NT2/D1 (cell line): Measurements from ENCODE around the gene LYG1.
"Not testable (repeated sequence)": the region's sequence is repeated elsewhere in the genome, so short reads cannot be mapped to it uniquely, and the experiment has no call there.

Experiments
- DNase-seq: peaks from one replicate; pipeline ENCODE4 v3.0.0-alpha.2; 2011; ENCODE audit warnings: low read depth, low spot score
- H3K27me3 ChIP-seq: 2 replicates; pipeline ENCODE4 v1.6.0; 2011; ENCODE audit warnings: mild to moderate bottlenecking; ENCODE audit not compliant: insufficient read length, insufficient read depth
- H3K36me3 ChIP-seq: 2 replicates; pipeline ENCODE4 v1.6.1; 2011; ENCODE audit warnings: mild to moderate bottlenecking, low read length, mixed read lengths; ENCODE audit not compliant: insufficient read depth, insufficient read length
- H3K4me1 ChIP-seq: 2 replicates; pipeline ENCODE4 v1.5.1; 2011; ENCODE audit not compliant: insufficient read depth, insufficient read length
- H3K4me3 ChIP-seq: 2 replicates; pipeline ENCODE4 v1.5.1; 2011; ENCODE audit warnings: low read depth; ENCODE audit not compliant: insufficient read length
- H3K9ac ChIP-seq: 2 replicates; pipeline ENCODE4 v1.6.0; 2011; ENCODE audit warnings: low read depth; ENCODE audit not compliant: insufficient read length
- H3K9me3 ChIP-seq: 2 replicates; pipeline ENCODE4 v1.5.1; 2011; ENCODE audit warnings: mild to moderate bottlenecking, low read length; ENCODE audit not compliant: insufficient read depth
- SUZ12 ChIP-seq: IDR thresholded peaks from 2 replicates; pipeline ENCODE4 v1.6.1; 2011; ENCODE audit not compliant: insufficient read length, insufficient read depth; ENCODE audit errors: extremely low read depth
- YY1 ChIP-seq: IDR thresholded peaks from 2 replicates; pipeline ENCODE4 v1.6.1; 2011; ENCODE audit not compliant: insufficient read length, insufficient read depth
- ZNF274 ChIP-seq: IDR thresholded peaks from 2 replicates; pipeline ENCODE4 v1.6.1; 2011; ENCODE audit warnings: mild to moderate bottlenecking, low read depth, low read length

Gene LYG1

GRCh38 chr2:99297994-99298393 lies 3.0 kb downstream of the LYG1 start:
- no peak for DNase-seq
- Histone ChIP-seq H3K27me3 (no peaks in the 10 kb centered on the region), H3K4me3 (no peak overlapping the region), H3K9ac (no peak overlapping the region), H3K9me3 (peaks cover 4% of the 10 kb centered on the region; the same call in 1 of the 2 replicates), H3K4me1 (no peaks in the 10 kb centered on the region), H3K36me3 (peaks cover 9% of the 10 kb centered on the region)
- TF ChIP-seq ZNF274 (no peak), YY1 (no peak), SUZ12 (no peak)

GRCh38 chr2:99285526-99285925 lies 15.5 kb downstream of the LYG1 start:
- no peak for DNase-seq
- H3K36me3 ChIP-seq, result peaks cover 7% of the 10 kb centered on the region
- H3K9me3 ChIP-seq, result no peaks in the 10 kb centered on the region
- no peak overlapping the region for H3K9ac ChIP-seq
- no peaks in the 10 kb centered on the region for H3K4me1 ChIP-seq
- TF ChIP-seq SUZ12, result no peak
- TF ChIP-seq YY1, result no peak
- TF ChIP-seq ZNF274, result no peak
- no peaks in the 10 kb centered on the region for H3K27me3 ChIP-seq
- no peak overlapping the region for H3K4me3 ChIP-seq

GRCh38 chr2:99279969-99280695 lies 20.9 kb downstream of the LYG1 start:
- H3K9ac ChIP-seq, result no peak overlapping the region
- no peaks in the 10 kb centered on the region for H3K4me1 ChIP-seq
- DNase-seq, result no peak
- no peak overlapping the region for H3K4me3 ChIP-seq
- H3K27me3 ChIP-seq, result no peaks in the 10 kb centered on the region
- TF ChIP-seq YY1 (no peak), ZNF274 (no peak), SUZ12 (no peak)
- peaks cover 5% of the 10 kb centered on the region for H3K36me3 ChIP-seq
- H3K9me3 ChIP-seq, result no peaks in the 10 kb centered on the region

GRCh38 chr2:99278793-99279291 lies 22.2 kb downstream of the LYG1 start:
- H3K4me1 ChIP-seq, result no peaks in the 10 kb centered on the region
- TF ChIP-seq YY1 (no peak), ZNF274 (no peak), SUZ12 (no peak)
- H3K4me3 ChIP-seq, result no peak overlapping the region
- no peaks in the 10 kb centered on the region for H3K27me3 ChIP-seq
- H3K36me3 ChIP-seq, result no peaks in the 10 kb centered on the region
- no peak for DNase-seq
- no peaks in the 10 kb centered on the region for H3K9me3 ChIP-seq
- H3K9ac ChIP-seq, result no peak overlapping the region

- not testable (repeated sequence) for DNase-seq, H3K4me3 ChIP-seq, H3K9me3 ChIP-seq, H3K4me1 ChIP-seq, H3K27me3 ChIP-seq, H3K9ac ChIP-seq, H3K36me3 ChIP-seq
Observed at GRCh38 chr2:99278195-99278765, 22.7 kb downstream of the LYG1 start.

DNA sequence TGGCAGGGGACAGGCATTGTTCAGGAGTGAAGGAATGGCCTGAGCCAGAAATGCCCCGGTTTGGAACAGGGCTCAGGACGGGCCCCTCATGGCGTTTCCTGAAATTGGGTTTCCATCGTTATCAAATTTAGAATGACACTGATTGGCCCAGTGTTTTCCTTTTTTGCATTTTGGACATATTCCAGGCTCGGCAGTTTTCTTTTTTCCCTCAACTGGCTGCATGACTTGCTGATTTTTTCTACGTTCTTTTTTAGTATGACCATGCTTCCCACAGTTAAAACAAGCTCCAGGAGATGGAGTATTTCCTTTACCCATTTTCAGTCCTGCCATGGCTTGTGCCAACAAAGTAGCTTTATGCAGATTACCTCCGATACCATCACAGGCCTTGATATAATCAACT lies 25.1 kb downstream of the LYG1 start:
- Histone ChIP-seq H3K9ac (no peak overlapping the region), H3K27me3 (no peaks in the 10 kb centered on the region), H3K9me3 (peaks cover 10% of the 10 kb centered on the region), H3K4me1 (no peaks in the 10 kb centered on the region), H3K4me3 (no peak overlapping the region), H3K36me3 (no peaks in the 10 kb centered on the region)
- TF ChIP-seq ZNF274, result no peak
- TF ChIP-seq YY1, result no peak
- TF ChIP-seq SUZ12, result no peak
- DNase-seq, result no peak

- DNase-seq, result no peak
Observed at GRCh38 chr2:99261242-99261641, 39.8 kb downstream of the LYG1 start.

More at GRCh38 chr2:99261242-99261641, 39.8 kb downstream of the LYG1 start:
- Histone ChIP-seq H3K4me3 (no peak overlapping the region), H3K9me3 (no peaks in the 10 kb centered on the region), H3K9ac (no peak overlapping the region), H3K4me1 (no peaks in the 10 kb centered on the region), H3K36me3 (no peaks in the 10 kb centered on the region), H3K27me3 (no peaks in the 10 kb centered on the region)
- TF ChIP-seq YY1 (no peak), SUZ12 (no peak), ZNF274 (no peak)
